HG02938 (cell line): ENCODE results near the gene FUNDC2.

Experiments
- ATAC-seq: cut with Tn5 transposase; IDR thresholded peaks from one replicate; pipeline ENCODE4 v1.9.1; 2021; ENCODE audit warnings: mild to moderate bottlenecking, moderate library complexity; ENCODE audit not compliant: unreplicated experiment

Gene FUNDC2

GRCh38 chrX:155068165-155068564 lies 41.5 kb downstream of the FUNDC2 start:
- ATAC-seq, result no peak

DNA sequence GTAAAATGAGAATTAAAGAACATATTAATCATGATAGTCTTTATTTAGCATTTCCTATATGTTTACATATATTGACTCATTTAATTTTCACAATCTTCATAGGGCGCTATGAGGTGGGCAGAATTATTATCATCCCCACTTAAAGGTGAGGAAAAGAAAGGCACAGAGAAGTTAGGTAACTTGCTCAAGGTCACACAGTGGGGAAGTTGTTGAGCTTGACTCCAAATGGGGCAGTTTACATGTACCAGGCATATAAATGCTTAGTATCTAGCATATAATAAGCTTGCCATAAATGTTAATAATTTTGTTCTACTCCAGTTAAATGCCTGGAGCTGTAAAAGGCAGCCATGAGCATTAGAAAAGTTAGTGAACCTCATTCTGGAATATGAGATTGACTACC lies 42.8 kb downstream of the FUNDC2 start:
- ATAC-seq, result no peak

GRCh38 chrX:155070038-155070437 lies 43.4 kb downstream of the FUNDC2 start:
- ATAC-seq, result no peak

- ATAC-seq, result peak; percentile 25
These were observed 44.0 kb downstream of the FUNDC2 start for GRCh38 chrX:155070663-155070974.

- peak; percentile 75 for ATAC-seq
These were observed 44.5 kb downstream of the FUNDC2 start, which contains the start of the genes BRCC3, CMC4 and MTCP1 for GRCh38 chrX:155070975-155071693. TSS of gene BRCC3 (plus strand) at chrX:155071508. CDS start at chrX:155071528, 20 bp downstream. TSS of gene CMC4 (minus strand) at chrX:155071136. CDS start at chrX:155064023, 7,113 bp downstream. TSS of gene MTCP1 (minus strand) at chrX:155071136. CDS start at chrX:155066010, 5,126 bp downstream.

- no peak for ATAC-seq
These were observed 45.1 kb downstream of the FUNDC2 start for GRCh38 chrX:155071694-155072280.

DNA sequence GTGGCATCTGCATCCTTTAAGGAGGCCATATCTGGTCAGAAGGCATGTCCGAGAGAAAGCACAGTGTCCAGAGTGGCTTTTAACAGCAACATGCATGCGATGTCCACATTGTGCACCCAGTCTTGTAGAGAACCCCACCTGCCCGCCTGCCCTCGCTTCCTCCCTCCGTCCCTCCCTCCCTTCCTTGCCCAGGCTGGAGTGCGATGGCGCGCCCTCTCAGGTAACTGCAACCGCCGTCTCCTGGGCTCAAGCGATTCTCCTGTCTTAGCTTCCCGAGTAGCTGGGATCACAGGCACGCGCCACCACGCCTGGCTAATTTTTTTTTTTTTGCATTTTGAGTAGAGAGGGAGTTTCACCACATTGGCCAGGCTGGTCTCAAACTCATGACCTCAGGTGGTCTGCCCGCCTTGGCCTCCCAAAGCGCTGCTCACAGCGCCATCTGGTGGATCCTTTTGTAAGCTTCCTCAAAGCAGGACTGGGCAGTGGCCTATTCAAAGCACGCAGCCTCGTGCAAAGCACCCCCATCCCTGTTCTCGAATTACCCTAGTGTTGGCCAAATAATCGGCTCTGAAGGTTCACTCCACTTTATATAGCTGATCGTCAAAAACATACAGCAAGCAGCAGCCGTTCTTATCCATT lies 59.7 kb downstream of the FUNDC2 start:
- ATAC-seq, result no peak

- no peak for ATAC-seq
These were observed 60.5 kb downstream of the FUNDC2 start for GRCh38 chrX:155086961-155087735.

- no peak for ATAC-seq
These were observed 67.9 kb downstream of the FUNDC2 start for GRCh38 chrX:155094468-155095061.

GRCh38 chrX:155105919-155106318 lies 79.3 kb downstream of the FUNDC2 start:
- ATAC-seq, result no peak

- no peak for ATAC-seq
These were observed 81.8 kb downstream of the FUNDC2 start for GRCh38 chrX:155108427-155108826.
